Panc1 (cell line): ENCODE measurements around the gene SLC44A4.

ENCODE experiments used
- CTCF ChIP-seq: fragments of 450-650 bp; IDR thresholded peaks from 2 replicates; pipeline ENCODE4 v1.5.1; 2017; ENCODE audit warnings: mild to moderate bottlenecking
- POLR2AphosphoS5 ChIP-seq: IDR thresholded peaks from 2 replicates; pipeline ENCODE4 v1.6.1; 2012; ENCODE audit warnings: mild to moderate bottlenecking, low read depth, low read length, moderate library complexity
- REST ChIP-seq, 2 experiments: IDR thresholded peaks; 2 replicates each; pipeline ENCODE4 v1.6.1; 2011 to 2012; ENCODE audit warnings: low read depth in 2 of 2, control low read depth in 1 of 2, low read length in 1 of 2, mild to moderate bottlenecking in 1 of 2, moderate library complexity in 1 of 2; ENCODE audit not compliant: insufficient read depth in 1 of 2
- SIN3A ChIP-seq: IDR thresholded peaks from 2 replicates; pipeline ENCODE4 v1.6.1; 2012; ENCODE audit warnings: low read depth, mild to moderate bottlenecking, low read length, moderate library complexity, borderline replicate concordance; ENCODE audit not compliant: insufficient read depth
- TCF7L2 ChIP-seq: IDR thresholded peaks from 2 replicates; pipeline ENCODE4 v1.6.1; 2011; ENCODE audit warnings: mild to moderate bottlenecking, low read depth, low read length, inconsistent platforms

GRCh38 chr6:31881136-31881859 is 2.5 kb upstream of the SLC44A4 start:
- TF ChIP-seq POLR2AphosphoS5 (no peak), CTCF (no peak), REST (IDR thresholded peaks at IDR 0.05; ENCODE audit: insufficient read depth in 1 of 2, low read depth in 2 of 2, low read length in 1 of 2) (no peak), SIN3A (no peak), TCF7L2 (no peak)
